B cell (primary cell): ENCODE data around the gene ZNF280D.

Experiments used
- EZH2 ChIP-seq: IDR thresholded peaks from 2 replicates; pipeline ENCODE4 v1.6.1; 2012; ENCODE audit warnings: borderline replicate concordance, low read depth, mild to moderate bottlenecking, moderate library complexity, low read length; ENCODE audit not compliant: insufficient read depth, poor library complexity, severe bottlenecking
- TF ChIP-seq, protein P1 (sequence below): fragments of 200-600 bp; IDR thresholded peaks from one replicate; pipeline ENCODE4 v1.8.0; 2022; ENCODE audit warnings: antibody characterized with exemption, mild to moderate bottlenecking

DNA sequence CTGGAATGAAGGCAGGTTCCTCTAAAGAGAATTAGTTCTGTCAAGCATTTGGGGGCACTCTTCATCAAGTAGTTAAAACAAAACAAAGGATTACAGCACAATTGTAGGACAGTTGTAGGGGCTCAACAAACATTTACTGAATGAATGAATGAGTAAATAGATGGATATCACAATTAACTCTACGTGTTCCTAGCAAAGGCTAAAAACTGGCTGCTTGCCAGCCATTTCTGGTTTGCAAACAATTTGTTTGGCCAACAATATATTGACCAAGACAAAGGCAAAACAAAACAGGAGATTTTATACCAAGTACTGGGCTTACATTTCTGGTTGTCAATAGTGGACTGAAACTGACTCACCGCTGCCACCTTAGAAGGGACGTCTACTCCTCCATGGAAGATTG lies 116.8 kb downstream of the ZNF280D start:
- TF ChIP-seq, protein P1, sequence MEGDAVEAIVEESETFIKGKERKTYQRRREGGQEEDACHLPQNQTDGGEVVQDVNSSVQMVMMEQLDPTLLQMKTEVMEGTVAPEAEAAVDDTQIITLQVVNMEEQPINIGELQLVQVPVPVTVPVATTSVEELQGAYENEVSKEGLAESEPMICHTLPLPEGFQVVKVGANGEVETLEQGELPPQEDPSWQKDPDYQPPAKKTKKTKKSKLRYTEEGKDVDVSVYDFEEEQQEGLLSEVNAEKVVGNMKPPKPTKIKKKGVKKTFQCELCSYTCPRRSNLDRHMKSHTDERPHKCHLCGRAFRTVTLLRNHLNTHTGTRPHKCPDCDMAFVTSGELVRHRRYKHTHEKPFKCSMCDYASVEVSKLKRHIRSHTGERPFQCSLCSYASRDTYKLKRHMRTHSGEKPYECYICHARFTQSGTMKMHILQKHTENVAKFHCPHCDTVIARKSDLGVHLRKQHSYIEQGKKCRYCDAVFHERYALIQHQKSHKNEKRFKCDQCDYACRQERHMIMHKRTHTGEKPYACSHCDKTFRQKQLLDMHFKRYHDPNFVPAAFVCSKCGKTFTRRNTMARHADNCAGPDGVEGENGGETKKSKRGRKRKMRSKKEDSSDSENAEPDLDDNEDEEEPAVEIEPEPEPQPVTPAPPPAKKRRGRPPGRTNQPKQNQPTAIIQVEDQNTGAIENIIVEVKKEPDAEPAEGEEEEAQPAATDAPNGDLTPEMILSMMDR, result no peak
- TF ChIP-seq EZH2, result no peak
